DOHH2 (cell line): Measurements from ENCODE around the gene PPARA.

ENCODE experiments used
- H3F3A ChIP-seq: fragments of 200-600 bp; sonication (generic), shearing (Covaris generic); 2 replicates; pipeline ENCODE4 v1.6.0; 2016; ENCODE audit warnings: antibody characterized with exemption, mild to moderate bottlenecking; ENCODE audit not compliant: control insufficient read depth, insufficient read depth
- H3K27ac ChIP-seq: fragments of 200-600 bp; sonication (generic); 2 replicates; pipeline ENCODE4 v1.5.1; 2014; ENCODE audit warnings: low read depth, mild to moderate bottlenecking, low read length, moderate library complexity
- H3K27me3 ChIP-seq: fragments of 200-600 bp; sonication (generic); 2 replicates; pipeline ENCODE4 v1.6.1; 2014; ENCODE audit warnings: mild to moderate bottlenecking, low read length, mixed read lengths; ENCODE audit not compliant: control insufficient read depth
- H3K36me3 ChIP-seq: fragments of 200-600 bp; sonication (generic); 2 replicates; pipeline ENCODE4 v1.6.1; 2014; ENCODE audit warnings: mild to moderate bottlenecking, low read length, moderate library complexity, mixed read lengths; ENCODE audit not compliant: control insufficient read depth
- H3K4me1 ChIP-seq: fragments of 200-600 bp; sonication (generic); 2 replicates; pipeline ENCODE4 v1.6.1; 2014; ENCODE audit warnings: mild to moderate bottlenecking, low read length, mixed read lengths; ENCODE audit not compliant: control insufficient read depth
- H3K4me2 ChIP-seq: fragments of 200-600 bp; sonication (generic); 2 replicates; pipeline ENCODE4 v1.6.0; 2014; ENCODE audit warnings: mild to moderate bottlenecking, low read length, moderate library complexity
- H3K4me3 ChIP-seq: fragments of 200-600 bp; sonication (generic); 2 replicates; pipeline ENCODE4 v1.5.1; 2014; ENCODE audit warnings: mild to moderate bottlenecking, low read length, mixed read lengths
- H3K79me2 ChIP-seq: fragments of 200-600 bp; sonication (generic); 2 replicates; pipeline ENCODE4 v1.6.1; 2014; ENCODE audit warnings: mild to moderate bottlenecking, low read length, mixed read lengths; ENCODE audit not compliant: control insufficient read depth
- H3K9me2 ChIP-seq: fragments of 200-600 bp; sonication (generic); replicated peaks from 2 replicates; pipeline ENCODE4 v1.6.1; 2014; ENCODE audit warnings: mild to moderate bottlenecking, low read length, mixed read lengths; ENCODE audit not compliant: control insufficient read depth
- H3K9me3 ChIP-seq: fragments of 200-600 bp; sonication (generic); 2 replicates; pipeline ENCODE4 v1.6.1; 2014; ENCODE audit warnings: antibody characterized with exemption, low read length, mixed read lengths; ENCODE audit not compliant: control insufficient read depth, insufficient read depth
- H4K20me1 ChIP-seq: fragments of 200-600 bp; sonication (generic); 2 replicates; pipeline ENCODE4 v1.6.0; 2014; ENCODE audit warnings: low read depth, mild to moderate bottlenecking, antibody characterized with exemption, low read length, moderate library complexity; ENCODE audit not compliant: control insufficient read depth, insufficient read depth
- CTCF ChIP-seq: fragments of 200-600 bp; sonication (generic); IDR thresholded peaks from one replicate; pipeline ENCODE4 v1.5.1; 2014; ENCODE audit warnings: antibody characterized with exemption, mild to moderate bottlenecking, low read depth, low read length; ENCODE audit not compliant: poor library complexity, severe bottlenecking
- EZH2phosphoT487 ChIP-seq: fragments of 200-600 bp; sonication (generic); IDR thresholded peaks from 2 replicates; pipeline ENCODE4 v1.6.1; 2017; ENCODE audit warnings: borderline replicate concordance, mild to moderate bottlenecking, antibody characterized with exemption, low read length, moderate library complexity, mixed read lengths

The PPARA gene

DNA sequence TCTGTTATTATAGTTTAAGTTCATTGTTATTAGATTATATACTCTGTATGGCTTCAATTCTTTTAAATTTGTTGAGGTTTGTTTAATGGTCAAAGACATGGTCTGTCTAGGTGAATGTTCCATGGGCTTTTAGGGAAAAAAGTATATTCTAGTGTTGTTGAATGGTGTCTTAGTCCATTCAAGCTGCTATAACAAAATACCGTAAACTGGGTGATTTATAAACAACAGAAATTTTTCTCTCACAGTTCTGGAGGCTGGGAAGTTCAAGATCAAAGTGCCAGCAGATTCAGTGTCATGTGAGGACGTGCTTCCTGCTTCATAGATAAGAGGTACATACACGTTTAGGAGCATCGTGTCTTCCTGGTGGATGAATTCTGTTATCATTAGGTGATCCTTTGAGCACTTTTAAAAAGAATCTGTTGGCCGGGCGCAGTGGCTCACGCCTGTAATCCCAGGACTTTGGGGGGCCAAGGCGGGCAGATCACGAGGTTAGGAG lies 26.2 kb downstream of the PPARA start:
- Histone ChIP-seq H4K20me1 (no peaks in the 10 kb centered on the region), H3K36me3 (no peaks in the 10 kb centered on the region), H3K4me2 (no peak overlapping the region), H3K4me3 (no peak overlapping the region), H3K9me3 (peaks cover 26% of the 10 kb centered on the region), H3F3A (no peaks in the 10 kb centered on the region), H3K27ac (no peak overlapping the region), H3K79me2 (no peaks in the 10 kb centered on the region), H3K27me3 (no peaks in the 10 kb centered on the region), H3K9me2 (no peaks in the 10 kb centered on the region), H3K4me1 (no peaks in the 10 kb centered on the region)
- TF ChIP-seq EZH2phosphoT487 (no peak), CTCF (no peak)

DNA sequence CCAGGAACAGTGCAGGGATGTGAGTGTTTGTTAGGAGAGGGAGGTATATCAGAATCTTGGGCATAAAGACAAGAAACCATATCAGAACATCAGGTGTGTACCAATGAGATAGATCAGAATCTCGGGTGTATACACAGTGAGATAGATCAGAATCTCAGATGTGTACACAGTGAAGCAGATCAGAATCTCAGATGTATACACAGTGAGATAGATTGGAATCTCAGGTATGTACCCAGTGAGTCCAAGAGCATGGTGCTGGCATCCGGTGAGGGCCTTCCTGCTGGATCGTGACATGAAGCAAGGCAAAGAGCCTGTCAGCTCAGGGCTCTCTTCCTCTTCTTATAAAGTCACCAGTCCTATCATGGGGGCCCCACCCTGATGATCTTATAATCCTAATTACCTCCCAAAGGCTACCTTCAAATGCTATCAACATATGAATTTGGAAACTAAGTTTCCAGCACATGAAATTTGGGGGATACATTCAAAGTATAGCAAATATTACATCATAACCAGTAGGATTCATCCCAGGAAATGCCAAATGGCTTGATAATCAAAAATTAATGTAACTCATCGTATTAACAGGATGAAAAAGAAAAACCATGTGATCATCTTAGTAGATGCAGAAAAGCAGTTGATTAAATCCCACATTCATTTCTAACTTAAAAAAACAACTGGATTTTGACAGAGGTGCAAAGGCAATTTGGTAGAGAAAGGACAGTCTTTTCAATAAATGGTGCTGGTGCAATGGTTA lies 28.6 kb downstream of the PPARA start:
- Histone ChIP-seq H3F3A (no peaks in the 10 kb centered on the region), H4K20me1 (no peaks in the 10 kb centered on the region), H3K4me3 (no peak overlapping the region), H3K4me2 (no peak overlapping the region), H3K36me3 (no peaks in the 10 kb centered on the region), H3K9me2 (no peaks in the 10 kb centered on the region), H3K9me3 (peaks cover 26% of the 10 kb centered on the region), H3K79me2 (no peaks in the 10 kb centered on the region), H3K4me1 (no peaks in the 10 kb centered on the region), H3K27ac (no peak overlapping the region), H3K27me3 (no peaks in the 10 kb centered on the region)
- TF ChIP-seq EZH2phosphoT487 = no peak
- no peak for TF ChIP-seq CTCF

DNA sequence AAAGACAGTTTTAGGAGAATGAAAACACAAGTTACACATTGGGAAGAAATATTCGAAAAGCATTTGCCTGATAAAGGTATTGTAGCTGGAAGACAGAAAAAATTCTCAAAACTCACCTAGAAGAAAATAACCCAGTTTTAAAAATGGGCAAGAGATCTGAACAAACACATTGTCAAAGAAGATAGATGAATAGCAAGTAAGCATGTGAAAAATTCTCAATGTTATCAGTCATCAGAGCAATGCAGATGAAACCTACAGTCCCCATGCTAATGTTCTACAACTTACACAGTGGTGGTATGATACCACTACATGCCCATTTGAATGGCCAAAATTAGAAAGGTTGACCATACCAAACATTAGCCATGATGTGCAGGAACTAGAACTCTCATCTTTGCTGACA lies 29.4 kb downstream of the PPARA start:
- Histone ChIP-seq H3K27ac (no peak overlapping the region), H3K36me3 (no peaks in the 10 kb centered on the region), H3F3A (no peaks in the 10 kb centered on the region), H4K20me1 (no peaks in the 10 kb centered on the region), H3K4me3 (no peak overlapping the region), H3K9me3 (peaks cover 26% of the 10 kb centered on the region), H3K79me2 (no peaks in the 10 kb centered on the region), H3K4me1 (no peaks in the 10 kb centered on the region), H3K27me3 (no peaks in the 10 kb centered on the region), H3K9me2 (no peaks in the 10 kb centered on the region), H3K4me2 (no peak overlapping the region)
- TF ChIP-seq CTCF = no peak
